ENCODE data around the gene ATP6V0C.

Gene ATP6V0C

DNA sequence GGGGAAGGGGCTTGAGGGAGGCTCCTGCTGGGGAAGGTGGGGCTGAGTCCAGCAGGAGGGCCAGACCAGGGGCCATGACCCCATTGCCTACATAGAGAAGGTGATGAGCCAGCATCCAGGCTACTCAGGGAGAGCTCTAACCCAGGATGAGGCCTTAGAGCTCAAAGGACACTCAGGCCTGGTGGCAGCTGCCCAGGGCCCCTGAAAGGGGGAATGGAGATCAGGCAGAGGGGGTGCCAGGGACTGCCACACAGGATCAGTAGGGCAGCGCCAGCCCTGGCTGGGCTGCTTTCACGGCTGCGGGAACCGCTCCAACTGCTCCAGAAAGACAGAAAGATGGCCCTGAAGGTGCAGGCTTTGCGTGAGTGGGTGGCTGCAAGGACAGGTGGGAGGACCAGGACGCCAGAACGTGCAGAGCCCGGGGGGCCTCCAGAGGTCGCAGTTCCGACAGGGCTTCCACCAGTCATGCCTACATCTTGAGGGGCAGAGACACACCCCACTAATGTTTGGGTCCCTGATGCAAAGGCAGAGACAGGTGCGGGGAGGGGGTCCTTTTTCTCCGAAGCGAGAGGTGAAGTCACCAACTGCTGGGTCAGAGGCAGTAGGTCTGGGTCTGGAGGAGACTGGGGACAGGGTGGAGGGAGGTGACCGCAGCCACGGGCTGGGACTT is 882 bp upstream of the ATP6V0C start:
- DNase-seq: peak in 1 of 5 experiments; percentile 37

DNA sequence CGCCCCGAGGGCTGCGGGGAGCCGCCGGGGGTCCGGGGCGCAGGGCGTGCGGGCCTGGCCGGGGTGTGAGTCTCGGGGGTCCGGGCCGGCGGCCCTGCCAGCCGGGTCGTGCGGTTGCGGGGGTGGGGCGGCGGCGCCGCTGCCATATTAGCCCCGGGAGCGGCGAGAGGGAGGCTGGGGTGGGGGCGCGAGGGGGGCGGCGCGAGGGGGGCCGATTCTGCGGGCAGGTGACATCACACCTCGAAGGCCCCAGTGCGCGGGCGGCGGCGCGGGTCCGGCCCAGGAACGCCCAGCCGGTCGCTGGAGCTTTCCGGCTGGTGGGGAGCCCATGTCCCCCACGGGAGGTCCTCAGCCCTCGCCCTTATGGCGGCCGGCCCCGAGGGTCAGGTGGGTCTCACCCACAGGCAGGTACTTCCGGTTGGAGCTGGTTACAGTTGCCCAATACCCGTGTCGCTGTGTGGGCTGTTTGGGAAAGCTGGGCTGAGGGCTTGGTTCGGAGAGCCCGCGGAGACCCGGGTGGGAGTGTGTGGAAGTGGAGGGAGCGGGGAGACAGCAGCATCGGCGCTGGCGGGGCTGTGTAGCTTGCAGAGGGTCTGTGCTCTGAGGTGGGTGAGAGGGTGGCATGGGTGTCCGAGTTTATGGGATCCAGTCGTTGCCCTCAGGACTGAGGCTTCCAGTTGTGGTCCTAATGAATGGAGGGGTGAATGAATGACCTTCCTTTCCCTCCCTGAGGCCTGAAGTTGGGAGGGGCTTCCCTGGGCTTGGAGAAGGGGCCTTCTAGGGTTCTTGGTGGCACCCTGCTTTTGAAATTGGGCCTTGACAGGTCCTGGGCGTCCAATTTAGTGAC is 804 bp downstream of the ATP6V0C start:
- peak in 3 of 5 experiments; percentile 39 to 56 (median 55) for DNase-seq

DNA sequence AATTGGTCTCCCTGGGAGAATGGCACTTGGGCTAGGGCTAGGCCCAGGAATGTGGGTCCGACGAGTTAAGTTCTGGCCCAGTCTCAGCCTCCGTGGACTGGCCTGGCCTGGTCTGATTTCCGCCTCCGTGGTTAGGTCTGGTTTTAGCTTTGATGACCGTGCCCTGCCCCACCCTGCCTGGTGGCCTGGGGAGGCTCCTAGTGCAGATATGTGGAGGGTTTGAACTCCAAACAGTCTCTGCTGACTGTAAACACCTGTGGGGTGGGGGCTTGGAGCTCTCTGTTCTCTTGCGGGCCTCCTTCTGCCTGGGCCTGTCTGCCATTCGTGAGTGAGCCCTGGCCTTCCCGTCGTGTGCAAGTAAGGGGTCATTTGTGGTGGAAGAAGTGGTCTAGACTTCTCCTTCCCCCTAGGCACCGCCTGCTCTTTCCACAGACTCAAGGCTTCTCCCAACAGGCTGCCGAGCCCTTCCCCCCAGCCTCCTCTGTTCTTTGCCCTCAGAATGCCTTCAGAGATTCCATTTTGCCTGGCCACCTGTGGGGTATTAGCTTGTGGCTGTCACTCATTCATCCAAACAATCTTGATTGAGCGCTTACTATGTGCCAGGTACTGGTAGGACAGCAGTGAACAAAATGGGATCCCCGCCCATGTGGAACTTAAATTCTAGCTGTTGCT is 1.6 kb downstream of the ATP6V0C start:
- no peak for DNase-seq

DNA sequence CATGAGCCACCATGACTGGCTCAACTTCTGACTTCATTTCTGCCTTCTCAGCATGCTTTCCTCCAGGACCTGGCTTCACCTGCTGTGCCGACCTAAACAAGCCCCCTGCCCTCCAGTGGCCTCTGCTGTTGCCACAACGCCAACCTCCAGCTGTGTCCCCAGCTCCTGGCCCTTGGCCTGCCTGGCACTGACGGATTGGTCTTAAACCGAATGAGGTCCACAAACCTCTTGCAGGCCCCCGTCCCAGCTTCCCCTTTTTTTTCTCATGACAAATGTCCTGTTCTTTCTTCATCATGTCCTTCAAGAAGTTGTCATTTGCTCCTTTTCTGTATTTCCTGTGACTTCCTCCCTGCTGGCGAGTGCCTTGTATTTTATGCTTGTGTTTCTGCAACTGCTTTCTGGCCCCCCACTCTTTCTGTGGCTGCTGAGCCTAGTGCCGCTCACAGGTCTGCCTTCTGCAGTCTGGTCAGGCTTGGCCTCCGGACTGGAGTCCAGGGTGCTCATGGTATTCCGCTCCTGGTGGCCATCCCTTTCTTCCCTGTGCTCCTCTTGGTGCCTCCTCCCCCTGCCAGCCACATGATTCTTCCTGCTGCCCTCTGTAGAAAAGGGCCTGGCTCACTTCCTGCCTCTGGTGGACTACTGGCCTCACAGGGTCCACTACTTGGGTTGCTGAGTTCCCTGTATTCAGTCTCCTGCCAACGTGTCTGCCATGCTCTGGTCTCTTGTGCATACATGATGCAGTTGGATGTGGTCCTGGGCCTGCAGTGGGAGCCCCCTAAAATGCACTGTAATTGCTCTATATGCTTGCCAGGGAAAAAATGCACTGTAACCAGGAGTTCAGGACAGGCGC is 2.9 kb downstream of the ATP6V0C start:
- no peak for DNase-seq

DNA sequence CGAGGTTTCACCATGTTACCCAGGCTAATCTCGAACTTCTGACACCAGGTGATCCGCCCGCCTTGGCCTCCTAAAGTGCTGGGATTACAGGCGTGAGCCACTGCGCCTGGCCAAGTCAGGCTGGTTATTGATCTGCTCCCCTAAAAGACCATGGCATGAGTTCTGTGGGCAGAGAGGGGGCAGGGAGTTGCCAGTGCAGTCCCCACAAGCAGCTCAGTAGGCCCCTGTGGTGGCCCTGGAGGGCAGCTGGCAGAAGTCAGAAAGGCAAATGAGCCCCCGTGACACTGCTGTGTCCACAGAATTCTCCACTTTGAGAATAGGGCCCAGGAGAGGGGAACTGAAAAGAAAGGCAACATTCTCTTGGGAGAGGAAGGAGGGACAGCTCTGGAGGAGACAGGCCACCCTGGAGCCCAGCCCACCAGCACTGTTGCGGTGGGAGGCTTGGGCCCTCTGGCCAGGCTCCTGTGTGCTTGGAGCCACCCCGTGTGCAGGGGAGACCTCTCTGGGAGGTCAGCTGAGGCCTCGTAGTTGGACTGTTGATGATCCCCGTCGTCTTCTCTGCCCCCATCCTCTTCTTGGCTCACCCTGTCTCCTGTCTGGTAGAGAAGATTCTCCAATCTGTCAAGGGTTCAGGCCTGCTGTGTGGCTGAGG is 4.3 kb downstream of the ATP6V0C start:
- no peak for DNase-seq

DNA sequence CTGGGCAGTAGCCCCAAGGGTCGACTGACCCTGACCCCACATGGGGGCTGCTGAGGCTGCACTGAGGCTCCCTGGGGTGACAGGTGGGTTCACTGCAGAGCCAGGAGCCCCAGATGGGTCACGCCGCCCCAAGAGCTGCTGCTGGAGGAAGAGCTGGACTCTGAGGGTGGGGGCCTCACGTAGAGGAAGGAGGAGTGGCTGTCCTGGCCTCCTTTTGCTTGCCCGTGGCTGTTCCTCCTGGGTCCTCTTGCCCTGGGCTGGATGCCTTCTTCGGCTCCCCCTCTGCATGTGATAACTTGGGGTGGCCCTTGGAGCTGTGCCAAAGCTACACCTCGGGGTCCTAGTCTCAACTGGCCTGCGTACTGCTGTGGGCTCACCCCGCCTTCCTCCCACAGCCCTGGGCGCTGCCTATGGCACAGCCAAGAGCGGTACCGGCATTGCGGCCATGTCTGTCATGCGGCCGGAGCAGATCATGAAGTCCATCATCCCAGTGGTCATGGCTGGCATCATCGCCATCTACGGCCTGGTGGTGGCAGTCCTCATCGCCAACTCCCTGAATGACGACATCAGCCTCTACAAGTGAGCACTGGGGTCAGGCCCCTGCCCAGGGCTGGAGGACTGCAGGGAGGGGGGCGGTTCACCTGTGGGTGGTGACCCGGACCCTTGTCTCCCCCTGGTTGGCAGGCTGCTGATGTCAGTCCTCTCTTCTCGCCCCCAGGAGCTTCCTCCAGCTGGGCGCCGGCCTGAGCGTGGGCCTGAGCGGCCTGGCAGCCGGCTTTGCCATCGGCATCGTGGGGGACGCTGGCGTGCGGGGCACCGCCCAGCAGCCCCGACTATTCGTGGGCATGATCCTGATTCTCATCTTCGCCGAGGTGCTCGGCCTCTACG is 5.3 kb downstream of the ATP6V0C start:
- no peak for DNase-seq

DNA sequence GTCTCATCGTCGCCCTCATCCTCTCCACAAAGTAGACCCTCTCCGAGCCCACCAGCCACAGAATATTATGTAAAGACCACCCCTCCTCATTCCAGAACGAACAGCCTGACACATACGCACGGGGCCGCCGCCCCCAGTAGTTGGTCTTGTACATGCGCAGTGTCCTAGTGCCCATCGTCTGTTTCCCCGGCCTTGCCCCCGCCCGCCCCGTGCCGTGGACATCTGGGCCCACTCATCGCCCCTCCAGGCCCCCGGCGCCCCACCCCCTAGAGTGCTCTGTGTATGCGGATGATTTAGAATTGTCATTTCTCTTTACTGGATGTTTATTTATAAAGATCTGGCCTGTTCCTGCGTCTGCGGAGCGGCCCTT is 5.9 kb downstream of the ATP6V0C start:
- no peak for DNase-seq

DNA sequence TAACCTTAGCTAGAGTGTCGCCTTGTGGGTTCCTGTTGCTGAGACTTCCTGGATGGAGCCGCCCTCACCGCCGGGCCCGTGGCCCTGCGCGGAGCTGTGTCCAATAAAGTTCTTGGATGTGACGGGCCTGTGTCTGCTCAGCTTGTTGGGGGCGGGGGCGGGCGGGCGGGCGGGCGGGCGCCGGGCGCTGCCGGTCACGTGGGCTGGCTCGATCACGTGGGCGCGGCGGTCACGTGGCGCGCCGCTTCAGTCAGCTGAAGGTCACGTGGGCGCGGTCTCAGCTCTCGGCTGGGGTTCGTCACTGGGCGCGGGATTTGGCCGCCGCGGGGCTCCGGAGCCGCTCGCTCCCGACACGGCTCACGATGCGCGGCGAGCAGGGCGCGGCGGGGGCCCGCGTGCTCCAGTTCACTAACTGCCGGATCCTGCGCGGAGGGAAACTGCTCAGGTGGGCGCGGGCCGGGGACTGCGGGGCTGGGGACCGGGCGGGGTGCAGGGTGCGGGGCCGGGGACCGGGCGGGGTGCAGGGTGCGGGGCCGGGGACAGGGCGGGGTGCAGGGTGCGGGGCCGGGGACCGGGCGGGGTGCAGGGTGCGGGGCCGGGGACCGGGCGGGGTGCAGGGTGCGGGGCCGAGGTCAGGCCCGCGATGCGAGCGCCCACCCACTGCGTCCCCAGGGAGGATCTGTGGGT is 6.5 kb downstream of the ATP6V0C start, which contains the start of gene AMDHD2:
TSS of gene AMDHD2 (plus strand) at position 275 of the 687 bp plus-strand sequence. CDS start at position 363, 88 bp downstream.
- DNase-seq: peak; percentile 73 to 95 (median 87)

DNA sequence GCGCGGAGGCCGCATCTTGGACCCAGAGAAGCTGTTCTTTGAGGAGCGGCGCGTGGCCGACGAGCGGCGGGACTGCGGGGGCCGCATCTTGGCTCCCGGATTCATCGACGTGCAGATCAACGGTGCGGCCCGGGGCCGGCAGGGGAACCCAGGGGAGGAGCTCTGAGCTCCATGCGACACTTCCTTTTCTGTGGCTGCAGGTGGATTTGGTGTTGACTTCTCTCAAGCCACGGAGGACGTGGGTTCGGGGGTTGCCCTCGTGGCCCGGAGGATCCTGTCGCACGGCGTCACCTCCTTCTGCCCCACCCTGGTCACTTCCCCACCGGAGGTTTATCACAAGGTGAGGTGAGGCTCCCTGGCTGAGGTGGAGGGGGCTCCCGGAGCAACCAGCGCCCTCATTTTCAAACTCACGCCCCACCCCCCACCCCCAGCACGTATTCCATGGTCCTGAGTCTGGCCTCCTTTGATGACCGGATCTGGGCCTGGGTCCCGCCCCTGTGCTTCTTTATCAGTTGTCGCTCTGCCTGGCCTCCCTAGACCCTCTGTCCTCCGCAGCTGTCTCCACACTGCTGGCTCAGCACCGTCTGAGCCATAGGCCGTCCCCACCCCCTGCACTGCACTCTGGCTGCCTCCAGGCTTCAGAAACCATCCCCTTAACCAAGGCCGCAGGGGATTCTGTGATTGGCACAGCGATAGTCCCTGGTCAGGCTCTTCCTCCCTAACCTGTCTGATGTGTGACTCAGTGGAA is 7.2 kb downstream of the ATP6V0C start:
- DNase-seq: peak; percentile 18 to 87 (median 72)

DNA sequence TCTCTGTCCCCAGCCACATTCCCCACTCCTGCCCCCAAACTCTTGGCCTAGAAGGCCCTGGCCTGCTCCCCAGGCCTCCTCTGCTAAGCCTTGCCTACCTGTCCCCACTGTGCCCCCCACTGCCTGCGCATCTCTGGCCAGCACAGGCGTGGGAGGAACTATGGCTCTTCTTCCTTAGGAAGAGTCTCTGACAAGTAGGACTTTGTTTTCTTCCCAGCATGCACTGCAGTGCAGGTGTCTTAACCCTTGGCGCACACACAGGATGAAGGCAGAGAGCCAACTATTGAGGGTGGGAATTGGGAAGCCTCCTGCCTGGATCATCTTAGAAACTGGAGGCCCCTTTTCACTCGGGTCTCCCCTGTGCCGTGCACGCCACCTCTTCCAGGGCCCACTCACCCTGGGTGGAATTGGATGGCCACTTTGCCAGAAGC is 10.1 kb downstream of the ATP6V0C start:
- no peak for DNase-seq

DNA sequence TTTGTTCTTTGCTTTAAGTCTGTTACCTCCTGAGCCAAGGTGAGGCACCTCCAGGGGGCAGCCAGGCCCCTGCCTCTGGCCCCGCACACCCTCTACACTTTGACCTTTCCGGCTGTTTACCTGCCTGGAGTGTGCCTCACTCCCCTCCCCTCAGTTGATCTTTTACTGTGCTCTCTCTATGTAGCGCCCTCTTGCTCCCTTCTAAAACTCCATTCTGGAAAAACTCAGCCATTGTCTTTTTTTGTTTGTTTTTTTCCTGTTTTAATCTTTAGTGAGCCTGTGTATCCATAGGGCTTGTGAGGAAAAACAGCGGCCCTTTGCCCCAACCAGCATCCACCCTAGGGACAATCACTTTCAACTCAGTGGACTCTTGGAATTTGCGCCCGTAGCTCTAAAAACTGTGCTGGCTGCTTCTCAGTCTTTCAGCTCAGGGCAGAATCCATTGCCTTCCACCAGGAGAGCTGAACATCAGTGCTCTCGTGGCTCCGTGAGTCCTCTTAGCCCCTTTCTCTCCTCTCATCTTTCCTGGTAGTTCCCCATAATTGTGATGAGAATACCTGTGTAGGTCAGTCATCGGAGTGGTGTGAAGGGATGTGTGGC is 10.7 kb downstream of the ATP6V0C start:
- no peak for DNase-seq

DNA sequence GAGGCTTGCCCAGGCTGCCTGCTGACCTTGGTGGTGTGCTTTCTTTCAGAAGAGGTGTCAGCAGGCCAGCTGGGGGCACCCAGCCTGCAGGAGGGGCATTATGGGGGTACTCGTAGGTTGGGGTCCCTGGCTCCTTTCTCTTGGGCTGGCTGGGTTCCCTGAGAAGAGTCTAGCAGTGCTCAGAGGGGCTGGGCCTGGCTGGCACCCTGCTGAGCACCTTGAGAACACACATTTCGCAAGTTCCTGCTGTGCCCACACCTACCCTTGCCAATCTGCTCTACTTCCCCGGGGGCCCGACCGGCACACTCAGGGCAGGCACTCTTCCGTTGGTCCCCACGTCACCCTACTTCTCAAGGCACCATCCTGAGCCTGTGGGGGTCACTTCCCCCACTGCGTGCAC is 12.4 kb downstream of the ATP6V0C start:
- DNase-seq: no peak

DNA sequence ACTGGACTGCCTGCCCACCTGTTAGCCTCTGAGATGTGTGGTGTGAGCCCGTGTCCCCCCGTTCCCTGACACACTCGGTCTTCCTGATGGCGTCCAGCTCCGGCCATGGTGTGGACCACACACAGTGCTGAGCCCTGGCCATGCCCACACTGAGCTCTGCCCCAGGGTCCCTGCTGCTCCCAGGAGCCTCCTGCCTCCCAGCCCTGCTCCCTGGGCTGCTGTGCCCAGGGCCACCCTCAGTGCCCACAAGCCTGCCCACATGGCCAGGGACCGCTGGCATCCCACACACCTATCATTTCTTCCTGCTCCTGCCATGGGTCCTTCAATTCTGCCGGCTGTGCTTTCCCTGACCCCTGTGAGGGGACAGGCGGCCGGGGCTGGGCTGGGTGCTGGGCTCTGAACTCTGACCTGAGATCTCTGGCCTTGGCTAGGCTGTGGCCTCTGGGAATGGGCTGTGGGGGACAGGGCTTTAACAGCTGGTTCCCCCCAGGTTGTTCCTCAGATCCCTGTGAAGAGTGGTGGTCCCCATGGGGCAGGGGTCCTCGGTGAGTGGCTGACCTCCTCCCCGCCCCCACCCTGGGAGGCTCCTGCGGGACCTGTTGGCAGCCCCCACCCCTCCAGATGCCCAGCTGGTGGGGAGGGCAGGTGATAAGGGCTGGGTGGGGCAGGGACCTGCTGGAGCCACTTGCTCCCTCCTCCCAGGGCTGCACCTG is 13.5 kb downstream of the ATP6V0C start:
- no peak for DNase-seq

DNA sequence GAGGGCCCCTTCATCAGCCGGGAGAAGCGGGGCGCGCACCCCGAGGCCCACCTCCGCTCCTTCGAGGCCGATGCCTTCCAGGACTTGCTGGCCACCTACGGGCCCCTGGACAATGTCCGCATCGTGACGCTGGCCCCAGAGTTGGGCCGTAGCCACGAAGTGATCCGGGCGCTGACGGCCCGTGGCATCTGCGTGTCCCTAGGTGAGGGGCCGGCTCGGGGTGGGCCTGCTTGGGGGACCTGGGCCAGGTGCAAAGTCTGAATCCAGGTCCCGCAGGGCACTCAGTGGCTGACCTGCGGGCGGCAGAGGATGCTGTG is 14.0 kb downstream of the ATP6V0C start:
- DNase-seq: no peak

DNA sequence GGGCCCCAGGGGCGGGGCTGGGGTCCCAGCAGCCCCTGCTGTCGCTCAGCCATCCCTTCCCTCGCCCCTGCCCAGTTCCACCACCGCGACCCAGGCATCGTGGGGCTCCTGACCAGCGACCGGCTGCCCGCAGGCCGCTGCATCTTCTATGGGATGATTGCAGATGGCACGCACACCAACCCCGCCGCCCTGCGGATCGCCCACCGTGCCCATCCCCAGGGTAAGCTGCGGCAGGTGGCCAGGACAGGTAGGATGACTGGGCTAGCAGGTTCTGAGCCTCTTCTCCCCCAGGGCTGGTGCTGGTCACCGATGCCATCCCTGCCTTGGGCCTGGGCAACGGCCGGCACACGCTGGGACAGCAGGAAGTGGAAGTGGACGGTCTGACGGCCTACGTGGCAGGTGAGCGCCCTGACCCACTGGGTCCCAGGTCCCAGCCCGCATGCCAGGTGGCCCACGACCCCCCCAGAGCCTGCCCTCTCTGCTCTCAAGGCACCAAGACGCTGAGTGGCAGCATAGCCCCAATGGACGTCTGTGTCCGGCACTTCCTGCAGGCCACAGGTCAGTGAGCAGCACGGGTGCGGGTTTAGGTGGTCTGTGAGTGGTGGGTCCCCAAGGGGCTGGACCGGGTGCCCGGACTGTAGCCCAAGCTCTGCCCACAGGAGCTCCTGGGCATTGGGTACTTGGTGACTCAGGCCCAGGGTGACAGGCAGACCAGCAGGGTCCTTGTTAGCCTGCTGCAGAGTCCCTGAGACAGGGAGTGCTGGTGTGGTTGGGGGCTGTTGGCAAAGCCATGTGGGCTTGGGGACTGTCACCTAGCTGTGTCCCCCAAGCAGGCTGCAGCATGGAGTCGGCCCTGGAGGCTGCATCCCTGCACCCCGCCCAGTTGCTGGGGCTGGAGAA is 14.7 kb downstream of the ATP6V0C start:
- DNase-seq: no peak

DNA sequence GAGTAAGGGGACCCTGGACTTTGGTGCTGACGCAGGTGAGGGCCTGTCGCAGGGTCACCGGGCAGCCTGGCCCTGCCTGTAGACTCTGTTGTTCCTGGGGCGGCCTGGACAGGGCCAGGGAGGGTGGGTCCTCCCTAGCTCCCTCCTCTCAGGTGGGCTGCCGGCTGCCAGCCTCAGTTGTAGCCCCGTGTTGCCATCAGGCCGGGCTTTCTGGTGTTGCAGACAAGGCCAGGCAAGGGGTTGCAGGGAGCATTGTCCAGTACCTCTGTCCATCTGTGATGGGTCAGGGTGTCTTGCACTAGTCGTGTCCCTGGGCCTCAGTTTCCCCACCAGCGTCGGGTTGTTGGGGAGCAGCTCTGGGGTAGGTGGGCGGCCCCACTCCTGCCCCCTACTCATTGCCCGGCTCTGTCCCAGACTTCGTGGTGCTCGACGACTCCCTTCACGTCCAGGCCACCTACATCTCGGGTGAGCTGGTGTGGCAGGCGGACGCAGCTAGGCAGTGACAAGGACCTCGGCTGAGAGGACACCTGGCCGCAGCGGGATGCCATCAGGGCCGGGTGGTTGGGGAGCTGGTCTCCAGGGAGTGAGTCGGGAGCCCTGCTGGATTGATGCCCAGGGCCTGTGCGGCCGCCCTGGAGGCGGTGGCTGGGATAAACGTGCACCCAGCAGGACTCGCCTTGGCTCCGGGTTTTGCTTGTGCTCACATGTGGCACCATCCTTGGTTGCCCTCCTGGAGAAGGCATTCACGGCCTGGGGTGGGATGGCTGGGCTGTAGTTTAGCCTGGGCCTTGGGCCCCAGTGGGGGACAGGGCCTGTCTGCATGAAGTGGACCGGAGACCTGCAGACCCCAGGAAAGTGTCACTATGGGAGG is 15.5 kb downstream of the ATP6V0C start:
- DNase-seq: no peak

Data from T-helper 2 cell (primary cell).